Ammon's horn (tissue), 1 donor: ENCODE measurements around the gene TNFSF10.

Experiments used
- DNase-seq: peaks from one replicate; pipeline ENCODE4 v3.0.0-alpha.2; 2016; ENCODE audit warnings: low spot score

Gene TNFSF10

DNA sequence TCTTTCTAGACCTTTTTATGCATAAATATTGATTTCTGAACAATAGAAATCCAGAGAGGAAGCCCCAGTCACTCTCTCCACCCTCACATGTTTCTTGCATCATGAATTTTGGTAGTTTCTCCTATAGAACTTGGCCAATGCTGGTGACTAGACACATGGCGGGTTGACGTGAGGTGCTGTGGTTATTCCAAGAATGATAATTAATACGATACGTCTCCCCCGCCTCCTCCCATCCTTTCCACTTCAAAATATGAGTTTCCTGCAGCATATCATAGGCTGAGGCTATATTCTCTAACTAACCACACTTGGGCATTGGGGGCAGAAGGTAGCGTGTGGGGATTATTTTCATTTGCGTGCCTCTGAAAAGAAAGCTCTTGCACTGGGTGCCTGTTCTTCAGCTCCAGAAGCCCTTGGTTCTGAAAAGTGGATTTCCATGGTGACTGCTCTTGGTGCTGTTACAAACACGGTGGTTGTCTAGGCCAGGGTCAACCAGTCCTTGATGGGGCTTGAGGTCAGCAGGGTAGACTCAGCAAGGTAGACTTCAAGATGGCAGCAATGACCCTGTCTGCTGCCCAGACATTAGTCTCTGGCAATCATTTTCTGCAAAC is 5.3 kb downstream of the TNFSF10 start:
- no peak for DNase-seq

DNA sequence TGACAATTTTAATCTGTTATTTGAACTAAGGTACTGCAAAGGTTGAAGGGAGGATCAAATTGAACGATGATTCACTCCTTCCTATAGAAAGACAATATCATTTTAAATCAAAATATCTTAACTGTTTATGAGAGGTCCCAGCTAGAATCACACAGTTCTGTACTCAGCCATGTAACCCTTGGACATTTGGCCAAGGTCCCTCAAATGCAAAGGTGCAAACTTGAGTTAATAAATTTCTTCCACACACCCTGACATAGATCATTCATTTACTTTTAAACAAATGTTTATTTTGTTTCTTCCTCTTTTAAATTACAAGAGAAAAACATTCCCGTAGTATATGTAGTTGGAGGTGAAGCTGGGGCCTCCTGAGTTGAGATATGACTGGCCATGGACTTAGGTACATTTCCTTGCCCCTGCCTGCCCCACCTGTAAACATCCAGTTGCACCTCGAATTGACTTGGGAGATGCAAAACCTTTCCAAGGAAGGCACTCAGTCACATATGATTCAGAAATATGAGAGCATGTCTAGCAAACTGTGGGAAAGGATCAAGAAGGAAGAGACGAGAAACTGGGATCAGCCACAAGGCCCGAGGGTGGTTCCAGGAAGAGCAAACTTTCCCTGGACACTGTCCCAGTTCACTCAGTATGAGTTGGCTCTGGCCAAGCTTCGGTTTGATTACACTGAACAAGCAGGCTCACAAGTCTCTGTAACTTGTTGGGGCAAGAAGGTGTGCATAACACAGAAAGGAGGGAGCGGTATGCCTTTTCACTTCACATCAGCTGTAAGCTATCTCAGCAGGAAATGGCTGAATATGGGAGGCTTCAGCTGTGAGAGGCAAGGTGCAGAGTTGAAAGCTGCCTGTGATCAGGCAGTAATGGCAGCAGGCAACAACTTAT is 6.7 kb downstream of the TNFSF10 start:
- peak; percentile 14 for DNase-seq

DNA sequence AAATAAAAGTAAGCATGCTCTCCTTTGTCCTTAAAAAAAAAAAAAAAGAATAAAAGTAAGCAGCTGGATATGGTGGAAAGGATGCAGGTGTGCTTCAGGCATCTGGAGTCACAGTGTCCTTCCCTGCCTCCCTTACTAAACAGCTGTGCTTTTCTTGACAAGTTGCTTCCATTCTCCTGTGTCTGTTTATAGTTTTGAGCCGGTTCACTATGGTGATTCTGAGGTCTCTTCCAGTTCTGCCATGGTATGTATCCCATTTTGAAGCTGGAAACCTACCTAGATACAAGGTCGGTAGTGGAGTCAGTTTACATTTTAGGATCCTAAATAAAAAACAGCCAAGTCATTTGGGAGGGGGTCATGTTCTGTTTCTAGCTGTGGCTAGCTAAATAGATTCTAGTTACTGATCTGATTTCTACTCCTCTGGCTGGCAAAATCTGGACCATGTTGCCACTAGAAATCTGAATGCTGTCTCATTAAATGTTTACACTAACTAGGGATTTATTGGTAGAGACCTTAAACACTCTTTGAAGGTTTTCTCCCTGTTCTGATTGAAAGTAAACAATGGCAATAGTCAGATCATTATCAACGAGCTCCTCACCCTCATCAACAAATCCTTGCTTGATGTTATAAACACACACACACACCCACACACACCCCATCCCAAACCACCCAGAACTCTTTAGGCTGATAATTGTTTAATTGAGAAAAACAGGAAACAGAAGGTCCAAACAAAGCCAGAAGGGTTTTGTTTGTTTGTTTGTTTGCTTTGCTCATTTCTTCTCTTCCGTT is 7.9 kb downstream of the TNFSF10 start:
- DNase-seq = no peak

DNA sequence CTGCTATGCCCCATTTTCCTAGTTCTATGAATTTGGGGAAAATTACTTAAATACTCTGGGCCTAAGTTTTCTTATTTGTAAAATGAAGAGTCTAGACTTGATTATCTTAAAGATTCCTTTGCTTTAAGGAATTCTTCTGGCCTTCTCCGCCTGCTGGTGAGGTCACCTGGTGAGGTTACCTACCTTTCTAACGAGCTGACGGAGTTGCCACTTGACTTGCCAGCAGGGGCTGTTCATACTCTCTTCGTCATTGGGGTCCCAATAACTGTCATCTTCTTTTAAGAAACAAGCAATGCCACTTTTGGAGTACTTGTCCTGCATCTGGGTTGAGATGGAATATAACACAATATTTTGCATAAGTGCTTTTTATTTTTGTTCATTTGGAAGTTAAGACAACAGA is 8.6 kb downstream of the TNFSF10 start:
- DNase-seq = no peak

DNA sequence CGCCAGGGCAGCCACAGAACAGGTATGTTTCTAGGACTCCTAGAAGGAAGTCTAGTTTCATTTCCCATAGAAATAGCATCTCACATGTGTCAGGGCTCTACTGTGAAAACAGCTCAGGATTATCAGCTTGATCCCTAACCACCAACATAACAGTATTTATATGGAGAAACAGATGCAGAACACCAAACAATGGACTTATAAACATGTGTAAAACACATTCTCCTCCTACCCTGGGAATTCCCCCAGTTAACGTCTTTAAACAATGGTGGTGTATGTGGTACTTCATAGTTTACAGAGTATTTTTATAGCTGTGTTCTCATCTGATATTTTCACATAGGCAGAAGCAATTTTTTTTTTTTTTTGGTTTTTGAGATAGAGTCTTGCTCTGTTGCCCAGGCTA is 9.7 kb downstream of the TNFSF10 start:
- no peak for DNase-seq

DNA sequence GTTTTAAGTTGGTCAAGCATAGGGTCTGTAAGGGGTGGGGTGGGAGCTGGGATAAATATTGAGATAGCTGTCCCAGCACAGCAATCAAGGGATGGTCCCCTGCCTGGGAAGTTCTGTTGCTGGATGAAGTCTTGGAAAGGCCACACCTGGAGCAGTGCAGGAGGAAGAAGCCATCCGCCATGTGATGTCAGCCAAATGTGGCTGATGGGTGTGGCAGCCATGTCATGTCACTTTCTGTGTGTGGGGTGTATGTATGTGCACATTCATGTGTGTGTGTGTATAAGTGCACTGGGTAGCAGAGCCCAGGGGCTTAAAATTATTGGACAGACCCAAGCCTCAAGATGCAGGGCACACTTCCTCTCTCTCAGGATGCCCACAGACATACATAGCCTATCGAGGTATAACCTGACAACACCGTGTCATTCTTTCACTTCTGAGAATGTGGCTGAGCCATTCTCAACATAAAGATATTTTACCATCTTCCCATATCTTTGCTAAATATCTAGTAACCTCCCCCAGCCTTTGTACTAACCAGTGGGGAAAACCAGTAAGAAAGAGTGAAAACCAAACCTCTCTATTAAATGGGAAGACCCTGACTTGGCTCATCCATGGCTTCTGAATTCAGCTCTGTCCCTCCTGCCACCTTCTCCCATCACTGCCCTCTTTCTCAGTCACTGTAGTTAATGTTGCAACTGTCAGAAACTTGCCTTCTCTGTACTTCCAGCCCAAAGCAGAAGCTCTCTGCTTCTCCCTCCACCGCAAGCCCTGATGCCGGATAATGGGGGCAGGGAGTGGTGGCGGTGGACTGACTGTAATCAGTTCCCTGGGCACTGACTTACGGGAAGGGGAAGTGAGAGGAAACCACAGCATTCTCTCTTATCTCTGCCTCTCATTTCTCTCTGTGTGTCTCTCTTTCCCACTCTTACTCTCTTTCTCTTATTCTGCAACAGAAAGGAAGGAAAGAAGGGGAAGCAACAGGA is 11.2 kb downstream of the TNFSF10 start:
- peak; percentile 70 for DNase-seq

DNA sequence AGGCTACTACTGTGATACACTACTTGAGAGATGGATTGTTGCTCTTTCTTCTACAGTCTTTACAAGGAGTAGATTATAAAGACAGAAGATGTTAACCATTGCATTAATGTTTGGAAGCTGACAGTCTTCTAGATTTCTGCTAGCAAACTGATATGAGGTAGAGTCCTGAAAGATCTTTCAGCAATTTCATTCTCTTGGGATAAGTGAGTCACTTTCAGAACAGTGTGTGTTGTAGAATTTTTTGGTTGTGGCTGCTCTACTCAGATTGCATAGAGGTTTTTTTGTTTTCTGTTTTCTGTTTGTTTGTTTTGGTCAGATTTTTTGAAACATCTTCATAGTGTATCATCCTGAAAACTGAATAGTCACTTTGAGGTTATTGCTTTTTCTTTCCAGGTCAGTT is 17.1 kb downstream of the TNFSF10 start:
- DNase-seq = no peak

DNA sequence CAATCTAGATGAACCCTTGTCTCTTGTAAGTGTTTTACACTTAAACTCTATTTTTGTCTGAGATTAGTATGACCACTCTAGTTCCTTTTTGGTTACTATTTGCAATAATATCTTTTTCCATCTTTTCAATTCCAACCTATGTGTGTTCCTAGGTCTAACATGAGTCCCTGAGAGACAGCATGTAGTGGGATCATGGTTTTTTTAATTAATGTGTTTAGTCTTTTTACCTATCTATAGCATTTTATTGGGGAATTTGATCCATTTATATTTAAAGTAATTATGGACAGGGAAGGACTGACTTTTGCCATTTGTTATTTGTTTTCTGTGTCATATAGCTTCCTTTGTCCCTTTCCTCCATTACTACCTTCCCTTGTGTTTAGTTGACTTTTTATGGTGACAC is 21.7 kb downstream of the TNFSF10 start:
- no peak for DNase-seq

DNA sequence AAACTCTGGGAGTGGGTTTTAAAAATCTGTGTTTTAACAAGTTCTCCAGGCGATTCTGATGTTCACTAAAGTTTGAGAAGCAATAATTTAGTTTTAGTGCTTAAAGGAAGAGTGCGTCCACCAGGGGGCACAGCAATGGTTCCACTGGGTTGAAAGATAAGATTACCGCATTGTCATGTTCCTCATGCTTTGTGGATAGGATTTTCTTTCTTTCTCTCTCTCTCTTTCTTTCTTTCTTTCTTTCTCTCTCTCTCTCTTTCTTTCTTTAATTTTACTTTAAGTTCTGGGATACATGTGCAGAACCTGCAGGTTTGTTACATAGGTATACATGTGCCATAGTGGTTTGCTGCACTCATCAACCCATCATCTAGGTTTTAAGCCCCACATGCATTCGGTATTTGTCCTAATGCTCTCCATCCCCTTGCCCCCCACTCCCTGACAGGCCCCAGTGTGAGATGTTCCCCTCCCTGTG is 33.0 kb downstream of the TNFSF10 start:
- DNase-seq = peak; percentile 78

DNA sequence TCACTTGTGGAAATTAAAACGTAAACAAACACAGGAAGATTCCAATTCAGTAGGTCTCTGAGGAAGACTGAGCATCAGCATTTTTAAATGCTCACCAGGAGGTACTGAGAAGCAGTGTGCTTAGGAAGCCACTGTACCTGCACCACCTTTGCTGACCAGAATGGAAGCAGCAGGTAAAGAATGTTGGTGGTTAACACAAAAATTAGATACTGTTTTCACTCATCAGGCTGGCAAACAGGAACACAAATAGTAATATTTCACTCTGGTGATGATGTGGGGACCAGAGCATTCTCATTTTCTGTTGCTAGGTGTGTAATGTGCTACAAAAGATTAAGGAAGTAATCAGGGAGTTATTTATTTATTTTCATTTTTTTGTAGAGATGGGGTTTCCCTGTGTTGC is 45.1 kb downstream of the TNFSF10 start:
- DNase-seq = no peak

DNA sequence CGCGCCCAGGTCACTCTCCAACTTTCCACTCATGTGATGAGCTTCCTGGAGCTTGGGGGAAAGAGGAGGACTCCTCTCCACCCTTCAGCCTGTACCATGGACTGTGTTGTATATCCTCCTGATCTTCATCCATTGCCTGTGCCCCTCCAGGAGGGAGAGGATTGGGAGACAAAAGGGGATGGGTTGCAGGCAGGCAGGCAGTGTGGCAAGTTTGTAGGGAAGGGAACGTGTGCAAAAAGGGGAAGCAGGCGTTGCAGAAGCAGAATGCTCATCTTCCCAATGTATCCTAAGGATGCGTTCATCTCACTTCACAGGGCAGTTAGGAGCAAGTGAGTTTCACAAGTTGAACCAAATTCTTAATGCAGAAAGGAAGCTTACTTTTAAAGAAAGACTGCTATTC is 46.9 kb downstream of the TNFSF10 start:
- DNase-seq = peak; percentile 16

DNA sequence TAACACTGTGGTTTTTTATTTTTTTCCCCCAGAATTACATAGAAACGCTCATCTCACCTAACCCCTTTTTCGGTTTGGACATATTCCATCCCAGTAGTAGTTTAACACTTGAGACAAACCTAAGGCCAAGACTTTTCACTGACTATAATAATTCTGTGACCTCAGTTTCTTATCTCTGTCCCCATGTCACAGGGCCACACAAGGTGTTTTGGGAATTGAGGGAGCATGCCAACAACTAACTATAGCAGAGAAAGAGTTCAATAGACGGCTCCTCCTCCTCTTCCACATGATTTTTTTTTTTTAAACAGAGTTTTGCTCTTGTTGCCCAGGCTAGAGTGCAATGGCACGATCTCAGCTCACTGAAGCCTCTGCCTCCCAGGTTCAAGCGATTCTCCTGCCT is 47.5 kb downstream of the TNFSF10 start:
- no peak for DNase-seq

DNA sequence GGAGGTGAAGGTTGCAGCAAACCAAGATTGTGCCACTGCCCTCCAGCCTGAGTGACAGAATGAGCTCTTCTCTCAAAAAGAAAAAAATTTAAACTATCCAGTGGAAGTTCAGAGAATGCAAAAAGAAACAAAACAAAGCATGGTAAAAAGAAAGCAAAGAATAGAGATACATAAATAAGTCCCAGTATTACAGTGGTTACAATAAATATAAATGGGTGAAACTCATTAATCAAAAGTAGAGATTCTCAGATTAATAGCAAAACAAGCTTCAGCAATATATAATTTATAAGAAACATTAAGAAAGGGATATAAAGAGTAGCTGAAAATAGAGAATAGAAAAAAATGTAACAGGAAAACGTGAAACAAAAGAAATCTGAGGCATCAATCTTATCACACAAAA is 51.3 kb downstream of the TNFSF10 start:
- DNase-seq = no peak

DNA sequence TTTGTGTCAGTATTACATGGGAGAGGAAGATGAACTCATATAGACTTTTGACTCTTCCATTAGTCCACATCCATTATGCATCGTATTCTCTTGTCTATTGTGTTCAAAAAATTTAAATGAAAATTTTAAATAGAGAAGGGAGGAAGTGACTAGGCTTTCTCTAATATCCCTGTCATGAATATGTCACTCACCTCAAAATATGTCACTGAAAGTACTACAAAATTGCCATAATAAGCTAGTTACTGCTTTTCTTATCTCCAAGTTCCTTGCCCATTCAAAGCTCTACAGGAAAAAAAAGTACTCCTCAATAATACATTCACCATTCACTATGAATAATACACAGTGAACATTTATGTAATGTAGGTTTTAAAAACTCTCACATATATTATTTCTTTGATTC is 52.6 kb downstream of the TNFSF10 start:
- no peak for DNase-seq

DNA sequence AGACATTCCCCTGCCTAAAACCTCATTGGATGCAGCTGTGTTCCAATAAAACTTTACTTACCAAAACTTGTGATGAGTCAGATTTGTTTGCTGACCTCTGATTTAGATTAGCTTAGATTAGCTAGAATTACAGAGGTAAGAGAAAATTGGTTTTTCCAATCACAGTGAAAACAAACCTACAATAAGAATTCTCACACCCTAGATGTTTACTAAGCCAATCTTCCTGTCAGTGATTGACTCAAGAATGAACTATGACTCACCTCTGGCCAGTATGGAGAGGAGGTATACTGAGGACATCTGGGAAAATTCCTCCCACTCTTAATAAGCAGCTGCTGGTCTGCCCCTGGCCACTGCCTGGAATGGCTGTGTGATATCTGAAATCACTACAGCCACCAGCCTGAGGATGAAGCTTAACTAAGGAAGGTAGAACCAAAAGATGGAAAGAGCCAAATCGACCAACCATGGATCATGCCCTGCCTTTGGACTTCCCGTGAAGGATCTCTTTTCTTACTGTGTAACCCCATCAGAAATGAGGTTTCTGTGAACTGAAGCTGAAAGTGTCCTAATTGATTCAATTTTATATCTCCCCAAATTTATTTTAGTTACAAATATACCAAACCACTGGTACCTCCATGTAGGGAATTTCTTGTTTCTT is 55.9 kb downstream of the TNFSF10 start:
- no peak for DNase-seq

DNA sequence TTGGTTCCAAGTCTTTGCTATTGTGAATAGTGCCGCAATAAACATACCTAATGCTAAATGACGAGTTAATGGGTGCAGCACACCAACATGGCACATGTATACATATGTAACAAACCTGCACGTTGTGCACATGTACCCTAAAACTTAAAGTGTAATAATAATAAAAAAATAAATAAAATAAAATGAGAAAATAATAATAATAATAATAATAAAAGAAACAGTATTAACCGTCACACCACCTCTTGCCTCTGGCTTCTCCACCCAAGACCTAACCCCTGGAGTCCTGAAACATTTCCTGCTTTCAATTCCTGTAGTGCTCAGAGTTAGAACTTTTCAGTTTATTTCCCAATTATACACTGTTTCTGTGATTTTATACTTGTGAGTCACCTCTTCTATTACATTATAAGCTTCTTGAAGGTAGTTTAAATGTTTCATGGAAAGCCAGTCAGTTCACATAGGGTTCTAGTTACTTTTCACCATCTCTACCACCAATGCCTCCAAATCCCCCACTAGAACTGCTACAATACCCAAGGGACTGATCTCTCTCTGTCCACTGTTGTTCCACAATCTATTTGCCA is 56.6 kb downstream of the TNFSF10 start:
- DNase-seq = no peak

DNA sequence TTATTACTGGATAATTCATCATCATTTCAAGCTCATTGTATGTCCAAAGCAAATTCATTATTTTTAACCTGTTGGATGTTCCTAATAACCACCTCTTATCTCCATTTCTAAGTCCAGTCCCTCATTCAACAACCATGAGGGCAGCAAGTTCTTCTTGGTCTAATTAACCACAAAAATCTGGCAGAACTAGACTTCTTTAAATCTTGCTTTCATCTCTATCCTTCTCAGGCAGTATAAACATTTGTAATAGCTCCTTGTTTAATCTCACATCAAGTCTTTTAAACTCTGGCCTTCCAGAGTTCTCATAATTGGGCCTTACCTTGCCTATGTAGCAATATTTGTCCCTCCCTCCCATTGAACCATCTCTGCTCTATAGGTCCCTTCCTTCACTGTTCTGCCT is 57.9 kb downstream of the TNFSF10 start:
- DNase-seq = no peak

DNA sequence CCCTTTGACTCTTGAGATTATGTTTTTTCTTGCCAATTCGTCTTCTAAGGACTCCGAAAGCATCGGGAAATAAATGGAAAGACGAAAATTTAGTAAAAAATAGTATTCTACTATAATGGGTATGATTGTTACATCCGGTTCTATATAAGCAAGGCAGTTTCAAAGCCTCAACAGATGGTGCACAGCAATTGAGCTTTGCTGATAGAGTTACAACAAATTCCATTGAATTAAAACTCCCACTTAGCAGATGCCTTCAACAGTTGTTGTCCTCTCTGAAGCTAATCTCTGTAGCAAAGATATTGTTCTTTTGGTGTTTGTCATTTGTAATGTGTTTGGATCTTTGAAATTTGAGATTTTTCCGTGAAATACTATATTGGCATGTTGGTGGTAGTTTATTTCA is 58.9 kb downstream of the TNFSF10 start:
- peak; percentile 58 for DNase-seq

DNA sequence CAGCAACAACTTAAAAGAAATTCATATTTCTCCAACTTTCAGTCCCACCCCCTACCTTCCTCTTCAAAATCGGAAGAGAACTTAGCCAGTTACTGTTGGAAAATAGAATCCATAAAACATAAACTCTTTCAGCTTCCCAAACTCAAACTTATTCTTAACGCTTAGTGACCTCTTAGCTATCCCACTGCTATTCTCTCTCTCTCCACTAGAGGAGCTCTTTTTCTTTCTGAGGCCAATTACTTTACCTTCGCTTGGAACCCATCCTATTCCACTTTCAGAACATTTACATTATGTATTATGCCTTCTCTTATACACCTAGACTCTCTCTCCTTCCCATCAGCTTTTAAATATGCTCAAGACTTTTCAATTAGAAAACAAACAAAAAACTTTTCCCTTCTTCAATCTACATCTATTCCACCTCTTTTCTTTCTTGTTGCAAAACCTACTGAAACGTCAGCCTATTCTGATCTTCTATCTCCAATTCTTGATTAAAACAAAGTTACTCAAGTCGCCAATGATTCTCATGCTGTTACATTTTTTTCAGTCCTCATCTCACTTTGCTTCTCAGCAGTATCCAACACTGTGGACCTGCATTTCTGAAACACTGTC is 61.6 kb downstream of the TNFSF10 start:
- no peak for DNase-seq

DNA sequence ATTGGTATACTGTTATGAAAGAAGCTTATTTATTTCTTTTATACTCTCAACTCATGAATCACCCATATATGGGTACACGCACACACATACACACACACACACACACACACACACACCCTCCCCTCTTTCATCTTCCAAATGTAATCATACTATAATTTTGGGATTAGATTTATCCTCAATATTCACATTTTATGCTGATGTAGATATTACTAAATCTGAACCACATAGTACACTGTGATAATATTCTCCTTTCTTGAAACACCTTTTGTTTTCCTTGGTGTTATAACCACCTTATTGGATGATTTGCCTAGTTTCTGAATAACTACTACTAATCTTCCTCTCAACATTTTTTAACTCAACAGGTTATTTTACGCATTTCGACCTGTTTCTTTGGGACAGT is 66.8 kb downstream of the TNFSF10 start:
- DNase-seq = no peak
